GM12875 (cell line): ENCODE measurements around the gene ARHGAP4.

Source experiments
- H3K4me3 ChIP-seq: one replicate; pipeline ENCODE4 v1.5.1; 2011; ENCODE audit warnings: low read depth, low read length, control low read depth
- TF ChIP-seq, protein P1 (sequence below): IDR thresholded peaks from 2 replicates; pipeline ENCODE4 v1.5.1; 2011; ENCODE audit warnings: low read depth, mild to moderate bottlenecking, control low read depth, inconsistent platforms, low read length, moderate library complexity, borderline replicate concordance; ENCODE audit not compliant: insufficient read depth

ARHGAP4 gene

DNA sequence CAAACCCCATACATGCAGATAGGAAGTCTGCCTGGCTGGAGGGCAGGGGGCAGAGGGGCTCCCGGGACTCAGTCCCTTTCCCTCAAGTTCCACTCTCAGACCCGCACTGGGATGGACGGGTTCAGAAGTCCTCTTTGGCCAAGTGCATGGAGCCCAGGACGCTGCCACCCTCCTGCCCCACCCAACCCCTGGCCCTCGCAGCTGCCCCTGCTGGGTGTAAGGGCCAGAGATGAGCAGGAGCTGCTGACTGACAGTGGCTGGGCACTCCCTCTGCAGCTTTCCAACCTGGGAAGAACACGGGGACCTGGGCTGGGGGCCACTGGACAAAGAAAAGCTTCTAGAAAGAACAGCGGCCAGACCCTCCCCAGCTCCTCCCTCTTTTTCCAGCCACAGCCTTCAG, 43.5 kb downstream of the ARHGAP4 start:
- H3K4me3 ChIP-seq, result no peak overlapping the region
- TF ChIP-seq, protein P1, sequence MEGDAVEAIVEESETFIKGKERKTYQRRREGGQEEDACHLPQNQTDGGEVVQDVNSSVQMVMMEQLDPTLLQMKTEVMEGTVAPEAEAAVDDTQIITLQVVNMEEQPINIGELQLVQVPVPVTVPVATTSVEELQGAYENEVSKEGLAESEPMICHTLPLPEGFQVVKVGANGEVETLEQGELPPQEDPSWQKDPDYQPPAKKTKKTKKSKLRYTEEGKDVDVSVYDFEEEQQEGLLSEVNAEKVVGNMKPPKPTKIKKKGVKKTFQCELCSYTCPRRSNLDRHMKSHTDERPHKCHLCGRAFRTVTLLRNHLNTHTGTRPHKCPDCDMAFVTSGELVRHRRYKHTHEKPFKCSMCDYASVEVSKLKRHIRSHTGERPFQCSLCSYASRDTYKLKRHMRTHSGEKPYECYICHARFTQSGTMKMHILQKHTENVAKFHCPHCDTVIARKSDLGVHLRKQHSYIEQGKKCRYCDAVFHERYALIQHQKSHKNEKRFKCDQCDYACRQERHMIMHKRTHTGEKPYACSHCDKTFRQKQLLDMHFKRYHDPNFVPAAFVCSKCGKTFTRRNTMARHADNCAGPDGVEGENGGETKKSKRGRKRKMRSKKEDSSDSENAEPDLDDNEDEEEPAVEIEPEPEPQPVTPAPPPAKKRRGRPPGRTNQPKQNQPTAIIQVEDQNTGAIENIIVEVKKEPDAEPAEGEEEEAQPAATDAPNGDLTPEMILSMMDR, result no peak

DNA sequence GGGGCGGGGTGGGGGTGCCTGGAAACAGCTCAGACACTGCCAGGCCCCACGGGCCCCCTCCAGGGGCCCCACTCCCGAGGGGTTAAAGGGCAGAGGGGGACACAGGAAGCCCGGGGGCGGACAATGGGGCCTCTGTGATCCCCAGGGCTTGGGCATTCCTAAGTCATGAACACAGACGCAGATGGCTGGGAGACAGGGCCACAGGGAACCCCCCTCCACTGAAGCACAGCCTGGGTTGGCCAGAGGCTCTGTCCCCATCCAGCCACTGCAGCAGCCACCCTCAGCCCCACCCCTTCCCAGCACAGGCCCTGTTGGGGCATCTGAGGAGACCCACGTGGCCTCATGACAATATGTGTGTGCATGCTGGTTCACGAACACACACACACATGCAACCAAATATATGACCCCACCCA, 44.0 kb downstream of the ARHGAP4 start:
- TF ChIP-seq, protein P1, result no peak
- H3K4me3 ChIP-seq, result no peak overlapping the region

DNA sequence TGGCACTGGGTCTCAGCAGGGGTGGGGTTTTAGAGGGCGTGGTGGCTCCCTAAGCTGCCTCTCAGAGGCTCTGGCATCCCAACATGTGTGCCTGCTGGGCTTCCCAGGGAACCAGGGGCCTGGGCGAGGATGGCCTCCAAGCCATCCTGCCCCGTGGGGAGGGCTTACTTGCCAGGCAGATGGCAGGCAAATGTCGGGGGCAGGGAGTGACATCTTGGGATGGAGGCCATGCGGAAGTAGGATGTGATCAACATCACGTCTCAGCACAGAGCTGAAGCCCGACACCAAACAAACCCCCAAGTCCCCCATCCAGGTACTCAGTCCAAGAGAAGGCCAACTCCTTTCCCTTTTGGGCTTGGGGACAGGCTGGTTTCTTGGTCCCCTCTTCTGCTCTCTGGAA, 44.8 kb downstream of the ARHGAP4 start:
- no peak overlapping the region for H3K4me3 ChIP-seq
- TF ChIP-seq, protein P1, result no peak

DNA sequence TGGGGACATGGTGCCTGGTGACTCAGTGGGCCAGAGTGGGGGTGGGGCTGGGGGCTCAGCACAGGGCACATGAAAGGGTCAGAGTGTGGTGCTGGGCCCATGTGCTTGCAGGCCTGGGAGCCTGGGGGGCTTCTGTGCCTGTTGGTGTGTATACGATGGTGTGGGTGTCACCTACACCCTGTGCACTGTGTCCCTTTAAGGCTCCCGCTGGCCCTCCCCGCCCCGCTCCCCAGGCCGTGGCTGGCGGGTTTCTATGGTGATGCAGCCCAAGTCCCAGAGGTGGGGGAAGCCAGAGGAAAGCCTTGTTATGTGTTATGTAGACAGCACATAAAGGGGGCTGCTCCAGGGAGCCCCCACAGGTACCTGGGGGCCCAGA, 45.6 kb downstream of the ARHGAP4 start:
- TF ChIP-seq, protein P1, result no peak
- H3K4me3 ChIP-seq, result no peak overlapping the region

DNA sequence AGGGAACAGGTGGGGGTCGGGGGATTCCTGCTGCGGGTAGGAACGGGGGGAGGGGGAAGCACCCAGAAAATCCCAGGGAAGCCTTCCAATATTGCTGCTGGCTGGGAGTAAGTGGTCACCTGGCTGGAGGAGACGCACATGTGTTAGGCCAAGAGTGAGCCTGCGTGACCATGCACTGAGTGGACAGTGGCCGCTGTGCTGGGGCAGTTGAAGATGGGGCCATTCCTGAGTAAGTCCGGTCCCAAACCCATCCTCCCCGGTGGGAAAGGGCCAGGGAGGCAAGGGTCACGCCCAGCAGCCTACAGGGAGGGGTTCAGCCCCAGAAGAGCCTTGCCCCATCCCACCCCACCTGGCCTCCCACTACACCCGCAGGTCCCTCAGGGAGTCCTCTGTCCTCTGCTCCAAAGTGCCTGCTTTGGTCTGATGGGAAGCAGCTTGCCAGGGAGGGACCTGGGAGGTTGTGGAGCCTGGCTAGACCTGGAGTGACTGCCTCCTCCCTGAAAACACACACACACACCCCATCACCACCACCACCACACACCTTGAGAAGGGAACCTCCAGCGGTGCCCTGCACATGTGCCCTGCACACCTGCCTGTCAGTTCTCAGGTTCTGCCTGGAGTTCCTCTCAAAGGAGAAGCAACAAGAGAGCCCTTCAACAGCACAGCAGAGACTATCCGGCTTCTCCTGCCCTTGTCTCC, 46.2 kb downstream of the ARHGAP4 start:
- TF ChIP-seq, protein P1, result no peak
- H3K4me3 ChIP-seq, result no peak overlapping the region

DNA sequence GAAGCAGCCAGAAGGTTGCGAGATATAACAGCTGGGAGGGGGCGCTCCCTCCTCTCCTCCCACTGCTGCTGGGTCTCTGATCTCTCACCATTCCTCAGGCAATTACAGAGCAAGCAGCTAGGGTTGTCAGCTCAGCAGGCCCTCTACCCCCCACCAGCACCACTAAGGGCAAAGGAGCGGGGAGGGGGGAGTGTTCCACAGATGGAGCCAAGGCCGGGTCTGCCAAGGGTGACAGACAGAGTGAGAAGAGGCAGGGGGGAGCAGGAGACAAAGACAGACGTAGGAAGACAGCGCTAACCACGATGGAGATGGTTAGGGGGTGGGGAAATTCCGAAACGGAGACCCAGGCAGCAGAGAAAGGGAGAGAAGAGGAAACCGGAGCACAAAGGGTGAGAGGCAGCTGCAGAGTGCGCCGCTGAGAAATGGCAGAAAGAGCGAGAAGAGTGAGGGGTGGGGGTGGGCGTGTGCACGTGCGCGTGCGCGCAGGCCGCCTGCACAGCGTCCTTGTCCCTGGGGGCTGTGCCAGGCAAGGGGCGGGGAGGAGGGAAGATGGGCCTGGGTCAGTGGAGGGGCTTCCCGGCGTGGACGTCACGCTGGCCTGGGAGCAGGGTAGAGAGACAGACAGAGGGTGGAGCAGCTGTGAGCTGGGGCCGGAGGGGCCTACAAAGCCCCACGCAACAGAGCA, 47.0 kb downstream of the ARHGAP4 start:
- TF ChIP-seq, protein P1, result no peak

DNA sequence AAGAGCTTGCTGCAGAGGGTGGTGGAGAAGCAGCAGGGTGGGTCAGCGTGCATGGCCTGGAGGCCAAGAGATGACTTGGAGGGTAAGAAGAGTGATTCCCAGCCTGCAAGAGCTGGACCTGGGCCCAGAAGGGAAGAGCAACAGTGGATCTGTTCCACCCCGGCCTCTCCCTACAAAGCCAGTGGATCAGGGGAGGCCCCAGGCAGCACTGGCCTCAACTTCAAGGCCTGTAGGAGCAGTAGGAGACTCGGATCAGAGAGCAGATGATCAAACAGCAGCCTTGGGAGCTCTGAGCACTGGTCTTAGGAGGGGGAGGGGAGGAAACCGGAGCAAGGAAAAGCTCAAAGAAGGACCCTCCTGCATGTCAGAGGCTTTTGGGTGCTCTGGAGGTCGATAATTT, 47.7 kb downstream of the ARHGAP4 start:
- TF ChIP-seq, protein P1, result no peak
- H3K4me3 ChIP-seq, result no peak overlapping the region

More for the DNA sequence above, 47.0 kb downstream of the ARHGAP4 start:
- no peak overlapping the region for H3K4me3 ChIP-seq
